Endodermal cell (in vitro differentiated cells): ENCODE measurements around the gene STXBP3. TPM values are rescaled to one million over a fixed set of nuclear protein-coding genes. Genes with fewer than 3 reads are reported as not detected.

Source experiments
- DNase-seq: peaks from one replicate; pipeline ENCODE4 v3.0.0-alpha.2; 2017
- H3K27ac ChIP-seq: 2 replicates; pipeline ENCODE4 v1.5.1; 2013; ENCODE audit warnings: mild to moderate bottlenecking, low read depth, low read length, moderate library complexity
- H3K27me3 ChIP-seq: 2 replicates; pipeline ENCODE4 v1.6.1; 2013; ENCODE audit warnings: mild to moderate bottlenecking, low read length, moderate library complexity; ENCODE audit not compliant: insufficient read depth, control insufficient read depth, poor library complexity, severe bottlenecking
- H3K36me3 ChIP-seq: 2 replicates; pipeline ENCODE4 v1.7.0; 2013; ENCODE audit warnings: mild to moderate bottlenecking, low read length, moderate library complexity; ENCODE audit not compliant: control insufficient read depth, insufficient read depth
- H3K4me1 ChIP-seq: one replicate; pipeline ENCODE4 v1.7.0; 2013; ENCODE audit warnings: low read length; ENCODE audit not compliant: control insufficient read depth, insufficient read depth
- H3K4me3 ChIP-seq: 2 replicates; pipeline ENCODE4 v1.5.1; 2013; ENCODE audit warnings: mild to moderate bottlenecking, low read length, moderate library complexity
- H3K9ac ChIP-seq: 2 replicates; pipeline ENCODE4 v1.6.1; 2013; ENCODE audit warnings: mild to moderate bottlenecking, low read length, moderate library complexity; ENCODE audit not compliant: poor library complexity, severe bottlenecking; ENCODE audit errors: extremely low read depth
- H3K9me3 ChIP-seq: 2 replicates; pipeline ENCODE4 v1.6.1; 2013; ENCODE audit warnings: mild to moderate bottlenecking, low read length, moderate library complexity; ENCODE audit not compliant: control insufficient read depth
- H3K27ac Mint-ChIP-seq: 2 replicates; pipeline ENCODE4 v1.8.0; 2020; ENCODE audit warnings: mixed read lengths
- H3K27me3 Mint-ChIP-seq: 2 replicates; pipeline ENCODE4 v1.8.0; 2021; ENCODE audit warnings: mild to moderate bottlenecking, mixed read lengths; ENCODE audit not compliant: insufficient read depth
- H3K36me3 Mint-ChIP-seq: 2 replicates; pipeline ENCODE4 v1.8.0; 2020; ENCODE audit warnings: low read depth, mixed read lengths
- H3K4me1 Mint-ChIP-seq: 2 replicates; pipeline ENCODE4 v1.8.0; 2020; ENCODE audit warnings: mixed read lengths
- H3K4me3 Mint-ChIP-seq: 2 replicates; pipeline ENCODE4 v1.8.0; 2020; ENCODE audit warnings: mild to moderate bottlenecking, moderate library complexity, mixed read lengths
- H3K9me3 Mint-ChIP-seq: 2 replicates; pipeline ENCODE4 v1.8.0; 2020; ENCODE audit warnings: mild to moderate bottlenecking, mixed read lengths
- CTCF ChIP-seq: fragments of 200-600 bp; sonication (generic); conservative IDR thresholded peaks from 2 replicates; pipeline ENCODE4 v1.5.0; 2021; ENCODE audit warnings: antibody characterized with exemption, mild to moderate bottlenecking
- WGBS, 2 experiments: methylation state at CpG; one replicate each; pipeline versions ENCODE4 v1.1.5 to v1.1.7; 2013; ENCODE audit warnings: missing lambda C conversion rate in 2 of 2, mixed read lengths in 1 of 2; ENCODE audit not compliant: insufficient coverage in 1 of 2, insufficient read length in 1 of 2; 5-methylcytosine and 5-hydroxymethylcytosine counted together
- total RNA-seq, 2 donors: library from RNA; stranded (reverse); fragmentation: NEBNext Ultra II Directional in 1 of 2; extraction: Animal tissue kit (Norgen Biotek cat#: 25700) in 1 of 2; gene quantifications; 2 replicates in 1 of 2; 3 replicates in 1 of 2; pipeline ENCODE4 v1.2.1, GENCODE V29; 2021

The STXBP3 gene
- total RNA-seq, 2 donors from 2014 or later: 37.4 to 38.5 TPM

GRCh38 chr1:108745980-108746381 lies 493 bp upstream of the STXBP3 start:
- WGBS, 2 experiments: 35 to 48% methylated on average over 3 of the region's 3 CpGs
- peak overlapping the region; percentile 90 for H3K4me3 Mint-ChIP-seq

GRCh38 chr1:108747171-108747850 lies 837 bp downstream of the STXBP3 start:
- Mint-ChIP-seq H3K4me1 (peaks cover 4% of the 10 kb centered on the region), H3K9me3 (no peaks in the 10 kb centered on the region), H3K36me3 (no peaks in the 10 kb centered on the region), H3K27me3 (peaks cover 3% of the 10 kb centered on the region), H3K4me3 (peak overlapping the region; percentile 90), H3K27ac (peak overlapping the region; percentile 99)
- Histone ChIP-seq H3K4me3 (peak overlapping the region; percentile 97), H3K9me3 (no peaks in the 10 kb centered on the region), H3K9ac (peak overlapping the region; percentile 77), H3K27ac (peak overlapping the region; percentile 78), H3K4me1 (no peaks in the 10 kb centered on the region), H3K36me3 (peaks cover 6% of the 10 kb centered on the region), H3K27me3 (no peaks in the 10 kb centered on the region)
- no peak for TF ChIP-seq CTCF
- 0 to 1% methylated on average over 10 to 15 of the region's 15 CpGs for WGBS, 2 experiments
- peak; percentile 88 for DNase-seq

More at GRCh38 chr1:108745980-108746381, 493 bp upstream of the STXBP3 start:
- Histone ChIP-seq H3K9me3 (no peaks in the 10 kb centered on the region), H3K27ac (no peak overlapping the region), H3K9ac (no peak overlapping the region), H3K4me1 (no peaks in the 10 kb centered on the region), H3K27me3 (no peaks in the 10 kb centered on the region), H3K36me3 (no peaks in the 10 kb centered on the region), H3K4me3 (peak overlapping the region; percentile 97)
- peaks cover 3% of the 10 kb centered on the region for H3K27me3 Mint-ChIP-seq
- no peaks in the 10 kb centered on the region for H3K9me3 Mint-ChIP-seq
- DNase-seq: no peak
- no peak for TF ChIP-seq CTCF
- H3K27ac Mint-ChIP-seq: peak overlapping the region; percentile 78
- peaks cover 4% of the 10 kb centered on the region for H3K4me1 Mint-ChIP-seq
- H3K36me3 Mint-ChIP-seq: no peaks in the 10 kb centered on the region

- no peak for DNase-seq
- Histone ChIP-seq H3K9ac (no peak overlapping the region), H3K36me3 (peaks cover 12% of the 10 kb centered on the region), H3K9me3 (no peaks in the 10 kb centered on the region), H3K27me3 (no peaks in the 10 kb centered on the region), H3K4me3 (peak overlapping the region; percentile 97), H3K4me1 (no peaks in the 10 kb centered on the region), H3K27ac (no peak overlapping the region)
- H3K9me3 Mint-ChIP-seq: no peaks in the 10 kb centered on the region
- peak overlapping the region; percentile 90 for H3K4me3 Mint-ChIP-seq
- H3K27me3 Mint-ChIP-seq: peaks cover 2% of the 10 kb centered on the region
- TF ChIP-seq CTCF: no peak
- H3K27ac Mint-ChIP-seq: no peak overlapping the region
- H3K4me1 Mint-ChIP-seq: peaks cover 4% of the 10 kb centered on the region
- peaks cover 6% of the 10 kb centered on the region for H3K36me3 Mint-ChIP-seq
- WGBS, 2 experiments: 92% methylated on average over 3 of the region's 3 CpGs; no CpG with 5 or more reads in 1 of the 2 experiments
These were observed 1.4 kb downstream of the STXBP3 start for GRCh38 chr1:108747898-108748297.
